Activated CD8-positive, alpha-beta memory T cell treated with anti-CD3 and anti-CD28 coated beads for 1 hour (primary cell): ENCODE results near the gene ARHGEF10L.

Experiments
- DNase-seq, 2 donors: peaks; one replicate each; pipeline ENCODE4 v3.0.0-alpha.2; 2020; ENCODE audit warnings: low read depth in 1 of 2; ENCODE audit errors: extremely low read depth in 1 of 2

ARHGEF10L gene

DNA sequence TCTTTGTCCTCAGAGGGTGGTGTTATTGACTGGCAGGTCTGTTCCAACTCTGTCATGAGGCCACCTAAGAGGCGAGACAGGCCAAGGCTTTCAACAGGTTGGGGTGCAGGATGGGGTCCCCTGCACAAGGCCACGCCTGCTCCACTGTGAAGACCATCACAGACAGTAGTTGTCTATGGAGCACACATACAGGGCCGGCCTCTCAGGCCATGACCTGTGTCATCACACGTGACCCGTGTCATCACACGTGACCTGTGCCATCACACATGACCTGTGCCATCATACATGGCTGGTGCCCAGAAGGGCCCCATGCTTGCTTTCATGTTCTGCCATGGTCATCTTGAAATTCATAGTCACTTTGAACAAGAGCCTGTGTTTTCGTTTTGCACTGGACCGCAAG is 91.9 kb downstream of the ARHGEF10L start:
- DNase-seq, result no peak

- DNase-seq, result no peak
Observed at GRCh38 chr1:17632106-17632505, 92.6 kb downstream of the ARHGEF10L start.

- no peak for DNase-seq
Observed at GRCh38 chr1:17632541-17633184, 93.2 kb downstream of the ARHGEF10L start.

DNA sequence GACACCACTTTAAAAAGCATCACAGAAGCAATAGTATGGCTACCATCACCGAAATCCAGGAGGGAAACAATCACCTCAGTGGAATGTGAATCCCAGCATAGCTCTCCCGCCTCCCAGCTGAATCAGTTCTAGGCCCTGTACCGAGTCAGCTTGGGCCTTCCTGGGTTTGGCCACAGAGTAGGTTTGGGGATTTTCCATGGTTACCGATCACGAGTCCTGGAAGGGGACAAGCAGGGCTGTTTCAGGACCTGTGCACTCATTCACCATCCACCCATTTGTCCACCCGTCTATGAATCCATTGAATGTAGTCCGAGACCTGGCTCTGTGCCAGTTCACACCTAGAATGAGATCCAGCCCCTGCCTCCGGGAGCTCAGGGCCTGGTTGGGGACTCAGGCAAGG is 94.2 kb downstream of the ARHGEF10L start:
- DNase-seq, result no peak

- DNase-seq, result no peak
Observed at GRCh38 chr1:17635276-17635675, 95.8 kb downstream of the ARHGEF10L start.

GRCh38 chr1:17635811-17636210 is 96.3 kb downstream of the ARHGEF10L start:
- no peak for DNase-seq

DNA sequence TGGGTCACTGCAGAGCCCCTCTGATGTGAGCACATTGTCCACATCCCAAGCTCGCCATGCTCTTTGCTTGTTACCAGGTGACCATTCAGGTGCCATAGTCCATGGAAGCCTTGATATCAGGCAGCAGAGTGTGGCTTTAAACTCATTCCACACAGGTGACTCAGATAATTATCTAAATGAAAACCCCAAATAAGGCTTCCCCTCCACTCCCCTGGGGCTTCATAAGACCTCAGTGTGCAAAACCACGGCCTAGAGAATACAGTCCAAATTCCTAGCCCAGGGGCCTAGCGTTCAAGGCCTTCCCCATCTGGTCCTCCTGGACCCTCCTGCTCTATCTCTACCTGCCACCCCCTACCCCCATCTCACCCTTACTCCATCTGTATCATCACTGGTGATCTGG is 97.1 kb downstream of the ARHGEF10L start:
- no peak for DNase-seq

GRCh38 chr1:17637055-17637454 is 97.6 kb downstream of the ARHGEF10L start:
- no peak for DNase-seq

DNA sequence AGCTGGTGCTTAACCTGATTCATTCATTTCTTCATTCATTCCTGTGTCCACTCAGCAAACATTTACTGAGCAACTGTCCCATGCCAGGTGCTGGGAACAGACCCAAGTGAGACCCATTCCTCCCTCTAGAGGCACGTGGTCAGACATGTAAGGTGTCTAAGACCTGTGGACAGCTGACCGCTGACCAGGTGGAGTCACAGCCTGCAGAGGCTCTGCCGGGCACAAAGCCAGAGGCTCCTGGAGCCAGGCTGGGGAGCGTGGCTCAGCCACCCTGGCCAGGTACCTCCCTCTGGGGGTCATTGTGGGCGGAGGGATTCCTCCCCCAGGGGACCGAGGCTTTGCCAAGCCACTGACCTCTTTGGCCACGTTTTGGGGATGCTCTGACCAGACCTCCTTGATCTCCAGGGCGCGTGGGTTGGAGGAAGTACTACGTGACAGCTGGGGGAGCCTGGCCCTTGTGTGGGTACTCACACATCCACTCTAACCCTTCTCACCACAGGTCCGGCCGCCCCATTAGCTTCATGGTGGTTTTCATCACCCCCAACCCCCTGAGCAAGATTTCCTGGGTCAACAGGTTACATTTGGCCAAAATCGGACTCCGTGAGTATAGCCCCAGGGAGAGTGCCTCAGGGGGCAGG is 100.3 kb downstream of the ARHGEF10L start:
- no peak for DNase-seq

- DNase-seq, result no peak
Observed at GRCh38 chr1:17640393-17640792, 100.9 kb downstream of the ARHGEF10L start.

DNA sequence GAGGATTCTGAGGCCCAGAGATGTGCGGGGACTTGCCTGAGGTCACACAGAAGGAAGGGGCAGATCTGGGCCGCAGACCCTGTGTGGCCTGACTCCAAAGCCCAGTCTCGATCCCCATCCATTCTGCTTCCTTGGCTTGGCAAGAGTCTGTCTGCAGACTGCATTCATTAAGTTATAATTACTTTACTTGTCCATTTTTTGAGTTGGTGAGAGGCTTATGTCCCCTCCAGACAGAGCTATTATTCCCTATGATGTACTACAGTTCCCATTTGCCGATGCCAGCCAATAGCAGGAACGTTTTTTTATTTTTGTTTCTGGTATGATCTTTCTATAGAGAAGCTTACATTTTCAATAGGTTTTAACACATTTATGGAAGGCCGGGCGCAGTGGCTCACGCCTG is 101.5 kb downstream of the ARHGEF10L start:
- no peak for DNase-seq

DNA sequence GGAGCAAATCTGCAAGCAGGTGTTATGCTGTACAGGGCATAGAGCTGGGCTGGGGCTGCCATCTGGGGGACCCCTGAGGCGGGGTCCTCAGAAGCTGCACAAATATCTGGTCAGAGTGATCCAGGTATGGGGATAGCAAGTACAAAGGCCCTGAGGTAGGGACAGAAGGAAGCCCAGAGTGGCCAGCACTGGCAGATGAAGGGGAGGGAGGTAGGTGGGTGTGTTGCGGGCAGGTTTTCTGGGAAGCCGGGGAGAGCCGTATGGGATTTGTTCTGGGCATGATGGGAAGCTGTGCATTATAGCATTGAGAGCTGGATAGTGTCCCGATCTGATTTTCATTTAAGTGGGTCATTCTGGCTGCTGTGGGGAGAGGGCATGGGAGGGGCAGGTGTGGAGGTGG is 102.7 kb downstream of the ARHGEF10L start:
- DNase-seq, result no peak

DNA sequence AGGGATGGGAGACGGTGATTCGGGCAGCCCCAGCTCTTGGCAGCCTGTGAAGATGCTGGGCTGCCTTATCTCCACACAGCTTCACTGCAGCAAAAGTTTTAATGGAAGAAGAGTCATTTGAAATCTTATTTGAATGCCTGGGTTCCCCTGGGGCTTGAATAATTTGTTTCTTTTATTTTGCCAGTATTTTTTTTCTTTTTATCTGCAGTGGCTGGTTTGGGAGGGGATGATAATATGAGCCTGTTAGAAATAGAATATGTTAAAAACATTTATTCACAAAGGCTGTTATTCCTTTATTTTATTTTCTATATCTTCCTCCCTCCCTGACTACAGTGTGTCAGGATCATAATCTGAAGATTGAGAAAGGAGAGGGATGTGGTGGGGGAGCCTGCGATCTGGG is 103.4 kb downstream of the ARHGEF10L start:
- no peak for DNase-seq

DNA sequence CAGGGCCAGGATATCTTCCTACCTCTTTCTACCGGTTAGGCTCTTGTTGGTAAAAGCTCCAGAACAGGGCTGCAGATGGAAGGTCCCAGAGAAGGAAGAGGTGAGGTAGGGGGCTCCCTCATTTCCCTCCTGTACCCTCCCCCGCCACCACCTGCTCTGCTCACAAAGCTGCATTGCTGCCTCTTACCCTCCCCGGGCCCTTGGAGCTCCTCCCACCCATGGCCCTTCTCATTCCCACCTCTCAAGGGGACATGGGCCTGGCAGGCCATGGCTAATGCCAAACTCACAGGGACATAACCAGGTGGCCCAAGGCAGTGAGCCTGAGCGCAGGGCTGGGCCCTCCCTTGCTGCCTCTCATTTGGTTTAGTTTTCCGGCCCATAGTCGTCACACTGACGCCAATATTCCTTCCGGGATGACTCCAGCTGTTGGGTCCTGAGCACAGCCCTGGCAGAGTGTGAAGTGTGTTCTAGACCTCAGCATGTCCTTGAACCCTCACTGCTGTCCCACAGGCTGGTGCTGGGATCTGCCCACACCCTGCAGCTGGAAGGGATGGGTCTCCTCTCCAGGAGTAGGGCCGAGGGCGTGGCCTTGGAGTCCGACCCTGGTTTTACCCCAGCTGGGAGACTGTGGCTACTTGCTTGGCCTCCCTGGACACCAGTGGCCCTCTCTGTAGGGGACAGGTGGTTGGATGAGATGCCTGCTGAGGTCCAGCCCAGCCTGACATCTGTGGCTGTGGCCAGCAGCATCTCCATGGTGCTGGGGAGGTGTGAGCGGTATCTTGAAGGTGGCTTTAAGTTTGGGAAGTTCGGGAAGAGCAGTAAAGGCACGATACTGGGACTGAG is 104.6 kb downstream of the ARHGEF10L start:
- no peak for DNase-seq

GRCh38 chr1:17645068-17645911 is 105.8 kb downstream of the ARHGEF10L start:
- no peak for DNase-seq

GRCh38 chr1:17646444-17647280 is 107.2 kb downstream of the ARHGEF10L start:
- DNase-seq, result no peak

DNA sequence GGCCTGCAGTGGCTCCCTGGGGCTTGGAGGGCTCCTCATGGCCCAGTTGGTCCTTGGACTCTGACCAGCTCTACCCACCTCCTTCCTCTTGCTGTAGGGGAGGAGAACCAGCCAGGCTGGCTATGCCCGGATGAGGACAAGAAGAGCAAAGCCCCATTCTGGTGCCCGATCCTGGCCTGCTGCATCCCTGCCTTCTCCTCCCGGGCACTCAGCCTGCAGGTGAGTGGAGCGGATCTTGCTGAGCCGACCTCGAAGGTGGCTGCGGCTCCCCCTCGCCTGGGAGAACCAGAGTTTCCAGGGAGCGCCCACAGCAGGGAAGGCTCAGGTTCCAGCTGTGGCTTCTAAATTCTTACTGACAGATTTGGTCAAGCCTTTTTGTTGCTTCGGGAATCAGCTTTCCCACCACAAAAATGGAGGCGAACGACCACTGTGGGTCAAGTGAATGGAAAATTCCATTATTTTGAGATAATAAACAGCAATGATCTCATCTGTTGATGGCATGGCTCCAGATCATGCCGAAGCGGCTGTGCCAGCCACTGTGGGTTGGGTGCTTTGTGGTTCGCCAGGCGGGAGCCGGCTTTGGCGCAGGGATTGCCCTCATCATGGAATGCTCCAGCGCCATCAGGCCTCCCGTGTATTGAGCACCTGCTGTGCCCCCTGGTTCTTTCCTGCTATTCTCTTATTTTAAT is 109.1 kb downstream of the ARHGEF10L start:
- no peak for DNase-seq

DNA sequence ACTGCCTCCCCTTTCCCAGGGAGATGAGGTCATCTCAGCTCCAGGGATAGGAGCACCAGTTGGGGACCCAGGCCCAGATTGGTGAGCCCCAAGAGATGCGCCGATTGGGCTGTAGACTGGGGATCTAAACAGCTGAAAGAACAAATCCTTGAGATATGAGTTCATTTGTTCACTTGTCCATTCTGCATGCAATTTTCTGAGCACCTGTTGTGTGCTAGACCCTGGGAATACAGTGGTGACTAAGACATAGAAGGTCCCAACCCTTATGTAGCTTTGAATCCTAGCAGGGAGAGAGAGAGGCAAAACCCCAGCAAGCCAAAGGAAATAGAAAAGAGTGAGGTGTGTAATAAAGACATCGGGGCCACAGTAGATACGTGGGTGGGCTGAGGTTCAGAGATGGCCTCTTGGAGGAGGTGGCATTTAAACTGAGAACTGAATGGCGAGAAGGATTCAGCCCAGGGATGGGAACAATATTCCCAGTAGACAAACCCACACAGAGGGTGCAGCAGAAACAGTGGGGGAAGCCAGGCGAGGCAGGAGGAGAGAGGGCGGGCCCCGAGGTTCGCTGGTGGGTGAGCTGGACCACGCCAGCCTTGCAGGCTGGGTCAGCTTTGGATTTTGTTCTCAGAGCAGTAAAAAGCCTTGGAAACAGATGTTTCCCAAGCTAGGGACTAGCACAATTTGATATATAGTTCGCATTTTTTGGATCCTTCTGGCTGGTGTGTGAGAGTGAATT is 110.0 kb downstream of the ARHGEF10L start:
- DNase-seq, result no peak

- DNase-seq, result no peak
Observed at GRCh38 chr1:17653276-17653675, 113.8 kb downstream of the ARHGEF10L start.
